HG03139 (cell line): ENCODE measurements around the gene ASB8.
A peak's percentile ranks its signal among the peaks of the same experiment; 100 is the strongest.
"Not testable (repeated sequence)": the region's sequence is repeated elsewhere in the genome, so short reads cannot be mapped to it uniquely, and the experiment has no call there.

Experiments
- ATAC-seq: cut with Tn5 transposase; IDR thresholded peaks from one replicate; pipeline ENCODE4 v1.9.1; 2021; ENCODE audit not compliant: unreplicated experiment

ASB8 gene

GRCh38 chr12:48183091-48183875 is 26.0 kb upstream of the ASB8 start, which contains the start of gene CCDC184:
Gene CCDC184 (plus strand): TSS chr12:48183644. CDS start chr12:48184123, 479 bp downstream.
- ATAC-seq, result peak; percentile 54

GRCh38 chr12:48182631-48183030 is 25.3 kb upstream of the ASB8 start:
- peak; percentile 2 for ATAC-seq

GRCh38 chr12:48180857-48181495 is 23.7 kb upstream of the ASB8 start:
- no peak for ATAC-seq

GRCh38 chr12:48180424-48180823 is 23.1 kb upstream of the ASB8 start:
- no peak for ATAC-seq

GRCh38 chr12:48179466-48179865 is 22.2 kb upstream of the ASB8 start:
- no peak for ATAC-seq

GRCh38 chr12:48177982-48178381 is 20.7 kb upstream of the ASB8 start:
- ATAC-seq, result no peak

- no peak for ATAC-seq
Measured at GRCh38 chr12:48176417-48176751, 19.1 kb upstream of the ASB8 start.

- no peak for ATAC-seq
Measured at GRCh38 chr12:48175613-48176416, 18.5 kb upstream of the ASB8 start.

- ATAC-seq, result no peak
Measured at GRCh38 chr12:48169011-48169410, 11.7 kb upstream of the ASB8 start.

GRCh38 chr12:48165089-48165981 is 8.0 kb upstream of the ASB8 start:
- no peak for ATAC-seq

- no peak for ATAC-seq
Measured at GRCh38 chr12:48164451-48164850, 7.1 kb upstream of the ASB8 start.

GRCh38 chr12:48163150-48163747 is 5.9 kb upstream of the ASB8 start:
- no peak for ATAC-seq

GRCh38 chr12:48160807-48161206 is 3.5 kb upstream of the ASB8 start:
- no peak for ATAC-seq

GRCh38 chr12:48160046-48160445 is 2.7 kb upstream of the ASB8 start:
- no peak for ATAC-seq

GRCh38 chr12:48157889-48158370 is 615 bp upstream of the ASB8 start:
- no peak for ATAC-seq

GRCh38 chr12:48156652-48157017 is 680 bp downstream of the ASB8 start:
- no peak for ATAC-seq

GRCh38 chr12:48155786-48156185 is 1.5 kb downstream of the ASB8 start:
- ATAC-seq, result not testable (repeated sequence)

- no peak for ATAC-seq
Measured at GRCh38 chr12:48151103-48151771, 6.1 kb downstream of the ASB8 start.

- no peak for ATAC-seq
Measured at GRCh38 chr12:48145981-48146380, 11.3 kb downstream of the ASB8 start.

- no peak for ATAC-seq
Measured at GRCh38 chr12:48143898-48144297, 13.4 kb downstream of the ASB8 start.
